GM19372 (cell line): Measurements from ENCODE around the gene PERM1.

Experiments
- ATAC-seq: cut with Tn5 transposase; IDR thresholded peaks from one replicate; pipeline ENCODE4 v1.9.1; 2021; ENCODE audit warnings: mild to moderate bottlenecking, low read depth, moderate library complexity; ENCODE audit not compliant: unreplicated experiment

Gene PERM1

GRCh38 chr1:966704-967300 is 15.1 kb downstream of the PERM1 start:
- no peak for ATAC-seq

GRCh38 chr1:966135-966703 is 15.7 kb downstream of the PERM1 start, which contains the start of gene PLEKHN1:
Gene PLEKHN1, plus strand, starts transcription at chr1:966482. Its CDS starts 50 bp downstream, at chr1:966532.
- ATAC-seq: no peak

DNA sequence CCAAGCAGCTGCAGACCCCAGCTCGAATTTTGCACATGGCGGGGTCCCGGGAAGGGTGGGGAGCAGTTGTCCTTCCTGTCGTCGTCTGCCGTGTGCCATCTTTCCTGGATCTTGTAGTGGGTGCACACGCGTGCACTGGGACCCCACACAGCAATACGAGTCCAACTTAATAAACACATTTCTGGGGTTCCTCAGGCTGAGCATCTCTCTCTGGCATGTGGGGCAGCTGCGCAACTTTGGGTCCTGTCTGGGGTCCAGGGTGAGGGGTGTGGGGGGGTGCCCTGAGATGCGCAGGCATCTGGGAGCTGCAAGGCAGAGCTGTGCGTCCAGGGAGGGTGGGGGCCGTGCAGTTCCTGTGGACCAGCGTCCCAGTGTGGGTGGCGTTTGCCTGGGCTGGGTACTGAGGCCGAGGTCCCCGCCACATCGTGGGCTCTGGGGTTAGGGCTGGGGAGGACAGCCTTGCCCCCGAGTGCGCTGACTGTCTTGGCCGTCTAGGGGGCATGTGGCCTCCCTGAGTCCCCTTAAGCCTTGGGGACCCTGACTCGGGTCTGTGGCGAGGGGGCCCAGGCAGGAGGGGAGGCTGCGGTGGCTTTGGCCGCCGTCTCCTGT is 16.3 kb downstream of the PERM1 start:
- ATAC-seq: no peak

DNA sequence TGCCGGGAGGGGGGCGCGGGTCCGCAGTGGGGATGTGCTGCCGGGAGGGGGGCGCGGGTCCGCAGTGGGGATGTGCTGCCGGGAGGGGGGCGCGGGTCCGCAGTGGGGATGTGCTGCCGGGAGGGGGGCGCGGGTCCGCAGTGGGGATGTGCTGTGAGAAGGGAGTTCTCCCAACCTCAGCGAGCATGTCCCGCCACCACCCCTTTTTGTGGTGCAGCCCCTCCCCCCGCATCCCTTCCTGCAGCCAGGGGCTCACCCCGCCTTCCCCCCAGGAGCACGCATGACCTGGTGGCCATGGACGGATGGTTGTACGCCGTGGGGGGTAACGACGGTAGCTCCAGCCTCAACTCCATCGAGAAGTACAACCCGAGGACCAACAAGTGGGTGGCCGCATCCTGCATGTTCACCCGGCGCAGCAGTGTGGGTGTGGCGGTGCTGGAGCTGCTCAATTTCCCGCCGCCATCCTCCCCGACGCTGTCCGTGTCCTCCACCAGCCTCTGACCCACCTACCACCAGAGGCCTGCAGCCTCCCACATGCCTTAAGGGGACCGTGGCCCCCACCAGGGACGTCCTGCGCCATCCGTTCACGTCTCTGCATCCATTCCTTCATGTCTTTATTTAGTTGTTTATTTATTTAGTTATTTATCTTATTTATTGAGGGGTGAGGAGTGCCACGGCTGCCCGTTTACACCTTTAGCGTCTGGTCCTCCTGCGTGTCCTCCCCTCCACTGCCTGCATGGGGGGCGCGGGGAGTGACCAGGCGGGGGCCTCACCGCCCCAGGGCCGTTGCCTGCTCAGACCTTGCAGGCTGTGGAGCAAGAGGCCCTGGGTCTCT is 17.0 kb downstream of the PERM1 start:
- no peak for ATAC-seq

DNA sequence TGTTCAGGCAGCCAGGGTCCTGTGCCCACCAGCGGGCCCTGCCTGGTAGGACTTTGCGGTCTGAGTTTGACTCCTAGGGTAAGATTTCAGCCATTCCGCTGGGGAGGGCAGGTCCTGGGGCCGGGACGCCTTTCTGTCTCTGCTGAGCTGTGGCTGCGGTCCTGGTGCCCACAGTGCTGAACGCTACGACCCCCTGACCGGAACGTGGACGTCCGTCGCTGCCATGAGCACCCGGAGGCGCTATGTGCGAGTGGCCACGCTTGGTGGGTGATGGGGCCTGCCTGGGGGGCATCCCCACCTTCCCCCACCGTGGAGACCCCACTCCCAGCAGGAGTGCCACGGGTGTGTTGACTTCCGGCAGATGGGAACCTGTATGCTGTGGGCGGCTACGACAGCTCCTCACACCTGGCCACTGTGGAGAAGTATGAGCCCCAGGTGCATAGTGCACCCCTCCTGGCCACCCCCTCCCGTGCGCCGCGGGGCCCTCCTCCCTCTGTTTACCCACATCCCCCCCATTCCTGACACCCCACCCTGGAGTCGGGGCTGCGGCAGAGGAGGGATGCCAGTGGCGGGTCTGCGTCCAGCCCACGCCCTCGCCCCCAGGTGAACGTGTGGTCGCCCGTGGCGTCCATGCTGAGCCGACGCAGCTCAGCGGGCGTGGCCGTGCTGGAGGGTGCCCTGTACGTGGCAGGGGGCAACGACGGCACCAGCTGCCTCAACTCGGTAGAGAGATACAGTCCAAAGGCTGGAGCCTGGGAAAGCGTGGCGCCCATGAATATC is 18.0 kb downstream of the PERM1 start:
- ATAC-seq: no peak

DNA sequence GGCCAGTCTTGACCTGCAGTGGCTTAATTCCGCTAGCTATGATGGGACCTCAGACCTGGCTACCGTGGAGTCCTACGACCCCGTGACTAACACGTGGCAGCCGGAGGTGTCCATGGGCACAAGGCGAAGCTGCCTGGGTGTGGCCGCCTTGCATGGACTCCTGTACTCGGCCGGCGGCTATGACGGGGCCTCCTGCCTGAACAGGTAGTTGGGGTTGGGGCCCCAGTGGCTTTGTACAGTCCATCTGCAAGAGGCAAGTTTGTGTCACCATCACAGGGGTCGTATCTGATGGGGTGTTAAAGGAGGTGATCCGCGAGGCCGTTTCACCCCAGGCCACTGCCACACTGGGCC is 18.6 kb downstream of the PERM1 start:
- no peak for ATAC-seq

DNA sequence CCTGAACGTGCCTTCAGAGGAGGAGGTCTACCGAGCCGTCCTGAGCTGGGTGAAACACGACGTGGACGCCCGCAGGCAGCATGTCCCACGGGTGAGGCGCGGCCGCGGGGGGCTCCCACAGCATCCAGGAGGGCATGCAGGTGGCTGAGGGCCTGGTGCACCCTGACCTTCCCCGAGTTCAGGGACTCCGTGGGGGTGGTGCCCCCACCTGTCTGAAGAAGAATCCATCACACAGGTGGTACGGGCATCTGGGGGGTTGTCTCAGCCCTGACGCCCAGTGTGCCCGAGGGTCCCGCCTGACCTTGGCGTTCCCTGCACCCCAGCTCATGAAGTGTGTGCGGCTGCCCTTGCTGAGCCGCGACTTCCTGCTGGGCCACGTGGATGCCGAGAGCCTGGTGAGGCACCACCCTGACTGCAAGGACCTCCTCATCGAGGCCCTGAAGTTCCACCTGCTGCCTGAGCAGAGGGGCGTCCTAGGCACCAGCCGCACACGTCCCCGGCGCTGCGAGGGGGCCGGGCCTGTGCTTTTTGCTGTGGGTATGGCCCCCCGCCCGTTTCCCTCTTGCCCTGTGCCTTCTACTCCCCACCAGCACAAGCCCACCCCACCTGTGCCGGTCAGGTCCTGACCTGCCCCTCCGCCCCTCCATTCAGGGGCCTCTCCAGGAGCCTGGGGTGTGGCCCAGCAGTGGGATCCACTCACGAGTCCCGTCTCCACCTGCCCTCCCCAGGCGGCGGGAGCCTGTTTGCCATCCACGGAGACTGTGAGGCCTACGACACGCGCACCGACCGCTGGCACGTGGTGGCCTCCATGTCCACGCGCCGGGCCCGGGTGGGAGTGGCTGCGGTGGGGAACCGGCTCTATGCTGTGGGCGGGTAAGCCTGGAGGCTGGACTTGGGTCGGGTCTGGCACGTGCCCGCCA is 19.3 kb downstream of the PERM1 start:
- ATAC-seq: no peak

GRCh38 chr1:961132-961669 is 20.7 kb downstream of the PERM1 start:
- no peak for ATAC-seq

DNA sequence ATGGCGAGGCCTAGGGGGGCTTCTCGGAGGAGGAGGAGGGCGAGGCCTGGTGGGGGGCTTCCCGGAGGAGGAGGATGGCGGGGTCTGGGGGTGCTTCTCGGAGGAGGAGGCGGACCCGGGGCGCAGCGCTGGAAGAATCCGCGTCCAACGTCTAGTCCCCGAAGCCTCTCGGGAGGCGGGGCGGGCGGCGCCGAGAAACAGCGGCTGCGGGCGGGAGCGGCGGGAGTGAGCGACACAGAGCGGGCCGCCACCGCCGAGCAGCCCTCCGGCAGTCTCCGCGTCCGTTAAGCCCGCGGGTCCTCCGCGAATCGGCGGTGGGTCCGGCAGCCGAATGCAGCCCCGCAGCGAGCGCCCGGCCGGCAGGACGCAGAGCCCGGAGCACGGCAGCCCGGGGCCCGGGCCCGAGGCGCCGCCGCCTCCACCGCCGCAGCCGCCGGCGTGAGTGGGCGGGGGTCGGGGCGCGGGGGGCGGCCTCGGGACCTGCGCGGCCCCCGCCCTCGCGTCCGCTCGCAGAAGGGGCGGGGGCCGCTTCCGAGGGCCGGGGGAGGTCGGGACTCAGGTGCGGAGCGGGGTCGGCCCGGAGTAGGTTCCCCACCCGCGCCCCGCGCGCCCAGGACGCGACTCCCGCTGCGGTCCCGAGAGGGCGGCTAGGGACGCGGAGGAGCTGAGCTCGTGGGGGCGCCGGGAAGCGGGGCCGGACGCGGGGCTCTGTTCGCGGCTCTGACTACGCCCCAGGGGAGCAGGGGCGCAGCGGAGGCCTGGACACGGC is 21.3 kb downstream of the PERM1 start, which contains the start of gene KLHL17:
TSS of gene KLHL17 (plus strand) at position 222 of the 769 bp plus-strand sequence. CDS start at position 332, 110 bp downstream.
- ATAC-seq: no peak

GRCh38 chr1:959731-960362 is 22.0 kb downstream of the PERM1 start:
- no peak for ATAC-seq

DNA sequence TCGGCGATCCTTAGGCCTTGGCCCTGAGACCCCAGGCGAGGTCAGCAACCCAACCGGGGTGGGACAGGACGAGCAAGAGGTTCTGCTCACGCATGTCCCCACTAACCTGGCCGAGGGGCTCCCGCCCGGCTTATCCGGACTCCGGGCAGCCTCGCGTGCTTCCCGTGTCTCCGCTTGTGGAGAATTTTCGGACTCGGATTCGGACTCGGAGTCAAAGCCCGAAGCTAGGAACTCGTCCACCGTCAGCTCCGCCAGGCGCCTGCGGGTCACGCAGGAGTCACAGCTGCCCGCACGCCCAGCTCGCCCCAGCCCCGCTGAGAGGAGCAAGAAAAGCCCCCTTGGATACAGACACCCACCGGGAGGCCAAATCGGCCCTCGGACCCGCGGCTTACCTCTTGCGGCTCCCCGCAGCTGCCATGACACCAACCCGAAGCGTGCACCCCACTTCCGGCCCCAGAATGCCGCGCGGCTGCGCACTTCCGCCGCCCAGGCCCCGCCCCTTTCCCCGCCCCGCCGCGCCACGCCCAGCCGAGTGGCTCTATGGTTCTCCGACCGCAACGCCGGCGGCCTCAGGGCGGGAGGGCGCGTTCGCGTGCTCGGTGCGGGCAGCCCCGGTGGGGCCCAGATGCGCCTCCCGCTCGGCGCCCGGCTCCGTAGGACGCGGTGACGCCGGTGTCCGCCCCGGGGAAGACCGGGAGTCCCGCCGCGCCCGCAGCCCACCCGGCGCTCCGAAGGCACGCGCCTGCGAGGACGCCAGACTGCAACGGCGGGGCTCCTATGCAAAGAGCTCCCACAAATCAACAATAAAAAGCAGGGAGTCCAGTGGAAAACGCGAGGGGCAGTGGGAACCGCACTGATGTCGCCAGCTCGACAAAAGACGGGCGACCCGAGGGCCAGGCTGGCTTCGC is 22.8 kb downstream of the PERM1 start, which contains the start of gene NOC2L:
TSS of gene NOC2L (minus strand) at position 434 of the 908 bp plus-strand sequence. CDS start at position 418, 16 bp downstream.
- peak; percentile 86 for ATAC-seq

DNA sequence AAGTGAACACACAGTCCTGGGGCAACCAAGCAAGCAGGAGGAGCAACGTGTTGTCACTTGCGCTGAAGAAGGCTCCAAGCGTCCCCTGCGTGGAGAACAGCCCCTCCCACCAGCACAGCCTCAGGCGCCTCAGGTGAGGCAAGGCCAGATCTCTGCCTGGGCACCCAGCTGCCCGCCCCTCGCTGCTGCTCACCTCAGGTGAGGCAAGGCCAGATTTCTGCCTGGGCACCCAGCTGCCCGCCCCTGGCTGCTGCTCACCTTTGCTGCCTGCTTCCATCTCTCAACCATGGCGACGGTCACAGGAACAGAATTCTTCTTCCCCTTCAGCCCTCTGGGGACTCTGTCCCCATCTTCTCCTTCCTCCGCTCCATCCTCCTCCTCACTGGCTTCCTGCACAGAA is 25.3 kb downstream of the PERM1 start:
- no peak for ATAC-seq

DNA sequence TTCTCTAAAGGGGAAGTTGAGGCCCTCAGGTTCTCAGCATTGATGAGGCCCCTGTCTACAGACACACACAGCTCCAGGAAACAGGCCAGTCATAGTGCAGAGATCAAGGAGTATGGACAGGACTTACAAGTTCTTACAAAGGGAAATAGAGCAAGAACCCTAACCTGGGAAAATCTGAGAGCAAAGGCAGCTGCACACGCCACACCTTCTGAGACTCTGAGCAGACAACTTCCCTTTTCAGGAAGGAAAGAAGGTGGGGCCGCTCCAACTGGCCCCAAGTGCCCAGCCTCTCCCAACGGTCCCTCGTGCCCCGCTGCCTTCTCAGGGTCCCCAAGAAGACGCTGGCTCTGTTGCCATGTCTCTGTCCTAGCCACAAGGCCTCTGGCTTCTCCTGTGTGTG is 26.4 kb downstream of the PERM1 start:
- no peak for ATAC-seq

DNA sequence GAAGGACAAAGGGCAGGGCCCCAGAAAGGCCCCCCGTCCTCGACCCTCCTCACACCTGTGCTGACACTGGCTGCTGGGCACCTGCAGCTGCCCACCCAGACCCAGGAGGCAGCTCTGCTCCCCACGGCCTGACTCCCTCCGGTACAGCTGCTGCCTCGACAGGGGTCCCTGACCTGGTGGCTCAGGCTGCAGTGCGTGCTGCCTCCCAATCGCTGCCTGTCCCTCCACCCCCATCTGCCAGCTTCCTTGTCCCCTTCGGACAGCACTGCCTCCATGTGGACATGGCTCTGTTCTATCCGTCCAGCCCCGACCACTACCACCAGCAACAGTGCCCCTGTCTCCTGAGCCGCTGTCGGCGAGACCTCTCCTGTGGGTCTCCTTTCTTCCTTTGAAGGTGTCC is 27.0 kb downstream of the PERM1 start:
- no peak for ATAC-seq

- ATAC-seq: no peak
These were observed 28.2 kb downstream of the PERM1 start for GRCh38 chr1:953524-954320.

GRCh38 chr1:952603-953002 is 29.3 kb downstream of the PERM1 start:
- no peak for ATAC-seq
